Measurements from ENCODE around the gene WBP1L. TPM values are rescaled to one million over a fixed set of nuclear protein-coding genes. Genes with fewer than 3 reads are reported as not detected.

WBP1L gene
- total RNA-seq, 1 donor from 2014 or later, result 80.8 TPM

- intact Hi-C loops (cut with DNase I), result loop anchor here (5.0 kb wide), 1 partner anchor 168 kb away; no protein-coding TSS in a partner anchor
- no peak for DNase-seq (ENCODE audit: extremely low spot score in 2 of 2)
- Histone ChIP-seq H3K4me3 (no peak overlapping the region), H3K4me1 (no peaks in the 10 kb centered on the region), H3K9me3 (no peaks in the 10 kb centered on the region), H3K27me3 (no peaks in the 10 kb centered on the region), H3K27ac (no peak overlapping the region), H3K36me3 (peaks cover 0 to 14% of the 10 kb centered on the region in 2 donors)
- TF ChIP-seq POLR2AphosphoS5 (IDR thresholded peaks at IDR 0.05; ENCODE audit: insufficient read depth in 1 of 2, low read depth in 1 of 2) (no peak), POLR2A (IDR thresholded peaks at IDR 0.05) (no peak), CTCF (IDR thresholded peaks at IDR 0.05) (peak; percentile 85 to 92 (median 91))
Measured at GRCh38 chr10:102729029-102730026, 14.4 kb upstream of the WBP1L start.

GRCh38 chr10:102731222-102731800 is 12.4 kb upstream of the WBP1L start:
- H3K27me3 ChIP-seq, result no peaks in the 10 kb centered on the region
- no peaks in the 10 kb centered on the region for H3K4me1 ChIP-seq
- no peak overlapping the region for H3K27ac ChIP-seq
- intact Hi-C loops (cut with DNase I), result no loop called here
- peaks cover 0 to 14% of the 10 kb centered on the region in 2 donors for H3K36me3 ChIP-seq
- TF ChIP-seq POLR2AphosphoS5 (IDR thresholded peaks at IDR 0.05; ENCODE audit: insufficient read depth in 1 of 2, low read depth in 1 of 2) (no peak), CTCF (IDR thresholded peaks at IDR 0.05) (no peak), POLR2A (IDR thresholded peaks at IDR 0.05) (no peak)
- no peak overlapping the region for H3K4me3 ChIP-seq
- no peaks in the 10 kb centered on the region for H3K9me3 ChIP-seq
- DNase-seq (ENCODE audit: extremely low spot score in 2 of 2), result no peak

- DNase-seq (ENCODE audit: extremely low spot score in 2 of 2), result no peak
- H3K36me3 ChIP-seq, result peaks cover 0 to under 1% of the 10 kb centered on the region in 2 donors
- no peak overlapping the region for H3K4me3 ChIP-seq
- H3K27me3 ChIP-seq, result no peaks in the 10 kb centered on the region
- H3K27ac ChIP-seq, result no peak overlapping the region
- no peaks in the 10 kb centered on the region for H3K9me3 ChIP-seq
- intact Hi-C loops (cut with DNase I), result no loop called here
- no peaks in the 10 kb centered on the region for H3K4me1 ChIP-seq
- no peak for TF ChIP-seq POLR2A (IDR thresholded peaks at IDR 0.05)
- no peak for TF ChIP-seq POLR2AphosphoS5 (IDR thresholded peaks at IDR 0.05; ENCODE audit: insufficient read depth in 1 of 2, low read depth in 1 of 2)
- no peak for TF ChIP-seq CTCF (IDR thresholded peaks at IDR 0.05)
Measured at GRCh38 chr10:102732661-102733060, 11.1 kb upstream of the WBP1L start.

- Histone ChIP-seq H3K4me1 (no peaks in the 10 kb centered on the region), H3K9me3 (no peaks in the 10 kb centered on the region), H3K4me3 (no peak overlapping the region), H3K27ac (peak overlapping the region; percentile 20), H3K27me3 (no peaks in the 10 kb centered on the region), H3K36me3 (no peaks in the 10 kb centered on the region)
- intact Hi-C loops (cut with DNase I), result no loop called here
- TF ChIP-seq POLR2A (IDR thresholded peaks at IDR 0.05), result no peak
- no peak for TF ChIP-seq CTCF (IDR thresholded peaks at IDR 0.05)
- no peak for TF ChIP-seq POLR2AphosphoS5 (IDR thresholded peaks at IDR 0.05; ENCODE audit: insufficient read depth in 1 of 2, low read depth in 1 of 2)
- DNase-seq (ENCODE audit: extremely low spot score in 2 of 2), result no peak
Measured at GRCh38 chr10:102735065-102735562, 8.6 kb upstream of the WBP1L start.

Data from vagina (tissue), 2 donors.